ENCODE data around the gene TAF11L4.
"Not testable (repeated sequence)": the region's sequence is repeated elsewhere in the genome, so short reads cannot be mapped to it uniquely, and the experiment has no call there.

The TAF11L4 gene

GRCh38 chr5:17521501-17521900, at the start of gene TAF11L4:
TAF11L4 (plus strand) TSS chr5:17521801.
- not testable (repeated sequence) for DNase-seq

DNA sequence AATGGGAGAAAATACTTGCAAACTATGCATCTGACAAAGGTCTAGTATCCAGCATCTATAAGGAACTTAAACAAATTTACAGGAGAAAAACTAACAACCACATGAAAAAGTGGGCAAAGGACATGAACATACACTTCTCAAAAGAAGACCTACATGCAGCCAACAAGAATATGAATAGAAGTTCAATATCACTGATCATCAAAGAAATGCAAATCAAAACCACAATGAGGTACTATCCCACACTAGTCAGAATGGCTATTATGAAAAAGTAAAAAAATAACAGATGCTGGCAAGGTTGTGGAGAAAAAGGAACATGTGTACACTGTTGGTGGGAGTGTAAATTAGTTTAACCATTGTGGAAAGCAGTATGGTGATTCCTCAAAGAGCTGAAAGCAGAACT, 46.5 kb upstream of the TAF11L4 start:
- not testable (repeated sequence) for DNase-seq

DNA sequence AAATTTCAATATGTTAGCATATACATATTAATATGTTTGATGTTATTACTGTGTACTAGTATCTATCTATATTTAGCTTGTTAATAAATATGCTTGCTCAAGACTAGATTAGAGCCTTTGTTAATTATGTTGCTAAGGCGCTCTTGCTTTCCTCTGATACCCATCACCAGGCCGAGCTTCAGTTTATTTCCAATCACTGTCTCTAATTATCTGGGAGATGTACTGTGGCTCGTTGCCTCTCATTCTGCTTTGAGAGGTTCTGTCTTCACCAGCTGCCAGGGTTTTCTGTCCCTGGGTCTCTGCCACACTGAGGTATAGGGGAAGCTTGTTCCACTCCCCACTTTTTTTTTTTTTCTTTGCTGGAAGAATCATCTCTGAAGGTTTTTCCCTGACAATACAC, 44.6 kb upstream of the TAF11L4 start:
- no peak for DNase-seq

DNA sequence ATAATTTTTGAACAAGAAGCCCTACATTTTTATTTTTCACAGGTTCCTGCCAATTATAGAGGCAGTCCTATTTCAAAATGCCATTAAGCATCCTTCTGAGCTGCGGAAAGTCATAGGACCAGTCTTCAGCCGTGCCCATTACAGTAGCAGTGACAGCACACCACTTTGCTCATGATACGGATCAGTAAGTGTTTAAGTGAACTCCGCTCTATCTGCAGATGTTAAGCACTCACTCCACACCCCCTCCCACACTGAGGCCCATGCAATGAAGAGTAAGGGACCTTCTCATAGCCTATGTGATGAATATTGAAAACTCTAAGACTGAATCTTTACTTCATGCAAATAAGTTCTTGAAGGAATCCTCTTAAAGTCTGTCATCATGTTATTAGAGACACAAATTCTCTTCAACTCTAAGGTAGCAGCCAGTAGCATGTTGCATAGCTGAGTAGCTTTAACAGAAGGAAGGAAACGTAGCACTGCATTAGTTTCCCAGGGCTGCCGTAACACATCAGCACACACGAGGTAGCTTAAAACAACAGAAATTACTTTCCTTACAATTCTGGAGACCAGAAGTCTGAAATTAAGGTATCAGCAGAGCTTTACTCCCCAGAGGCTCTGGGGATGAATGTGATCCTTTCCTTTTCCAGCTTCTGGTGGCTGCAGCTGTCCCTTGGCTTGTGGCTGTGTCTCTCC, 43.9 kb upstream of the TAF11L4 start:
- no peak for DNase-seq

DNA sequence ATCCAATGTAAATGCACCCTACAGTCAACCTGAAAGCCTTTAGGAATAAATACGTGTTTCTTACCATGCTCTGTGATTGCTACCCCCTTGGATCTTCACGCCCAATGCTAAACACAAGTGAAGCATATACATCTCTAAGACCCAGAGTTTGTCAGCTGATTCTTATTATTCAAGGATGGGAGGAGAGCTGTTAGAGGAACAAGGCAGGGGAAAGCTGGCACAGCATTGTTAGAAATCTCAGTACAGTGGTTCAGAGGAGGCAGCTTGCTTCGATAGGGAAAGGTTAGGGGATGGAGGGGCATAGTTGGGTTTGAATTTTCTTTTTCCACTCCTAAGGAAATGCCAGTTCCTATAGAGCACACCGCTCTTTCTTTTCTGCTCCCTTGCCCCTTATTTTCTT, 40.2 kb upstream of the TAF11L4 start:
- DNase-seq: no peak

- DNase-seq: no peak
These were observed 38.8 kb upstream of the TAF11L4 start for GRCh38 chr5:17482790-17483189.

DNA sequence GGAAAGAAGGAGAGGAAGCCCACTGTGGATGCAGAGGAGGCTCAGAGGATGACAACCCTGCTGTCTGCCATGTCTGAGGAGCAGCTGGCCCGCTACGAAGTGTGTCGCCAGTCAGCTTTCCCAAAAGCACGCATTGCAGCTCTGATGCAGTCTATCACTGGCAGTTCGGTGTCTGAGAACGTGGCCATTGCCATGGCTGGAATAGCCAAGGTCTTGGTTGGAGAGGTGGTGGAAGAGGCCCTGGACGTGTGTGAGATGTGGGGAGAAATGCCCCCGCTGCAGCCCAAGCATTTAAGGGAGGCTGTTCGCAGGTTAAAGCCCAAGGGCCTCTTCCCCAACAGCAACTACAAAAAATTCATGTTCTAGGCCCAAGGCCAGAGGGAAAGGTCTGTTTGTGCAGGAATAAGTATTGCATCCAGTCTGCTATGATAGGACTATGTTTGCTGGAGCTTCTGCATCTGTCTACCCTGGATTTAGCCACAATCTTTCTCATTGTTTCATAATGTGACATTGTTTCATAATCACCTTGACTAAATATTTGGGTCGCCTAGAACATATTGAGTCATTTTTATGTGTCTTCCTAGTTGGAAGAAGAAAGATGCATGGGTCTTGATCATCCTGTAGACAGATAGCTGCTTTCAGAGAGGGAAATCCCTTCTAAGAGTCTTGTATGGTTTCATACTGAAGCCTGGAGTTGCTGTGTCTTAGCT, 35.0 kb upstream of the TAF11L4 start:
- DNase-seq: not testable (repeated sequence)

GRCh38 chr5:17487174-17487512, 34.5 kb upstream of the TAF11L4 start:
- DNase-seq: no peak

- not testable (repeated sequence) for DNase-seq
These were observed 30.3 kb upstream of the TAF11L4 start for GRCh38 chr5:17491257-17491656.

DNA sequence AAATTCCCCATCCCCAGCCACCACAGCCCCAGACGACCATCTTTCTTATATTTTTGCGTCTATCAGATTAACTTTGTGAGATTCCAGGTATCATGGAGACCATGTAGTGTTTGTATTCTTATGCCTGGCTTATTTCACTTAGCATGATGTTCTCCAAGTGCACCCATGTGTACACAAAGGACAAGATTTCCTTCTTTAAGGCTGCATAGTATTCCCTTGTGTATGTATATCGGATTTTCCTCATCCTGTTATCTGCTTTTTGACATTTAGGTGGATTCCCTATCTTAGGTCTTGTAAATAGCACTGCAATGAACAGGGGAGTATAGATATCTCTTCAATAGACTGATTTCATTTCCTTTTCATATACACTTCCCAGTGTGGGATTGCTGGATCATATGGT, 28.8 kb upstream of the TAF11L4 start:
- DNase-seq: no peak

DNA sequence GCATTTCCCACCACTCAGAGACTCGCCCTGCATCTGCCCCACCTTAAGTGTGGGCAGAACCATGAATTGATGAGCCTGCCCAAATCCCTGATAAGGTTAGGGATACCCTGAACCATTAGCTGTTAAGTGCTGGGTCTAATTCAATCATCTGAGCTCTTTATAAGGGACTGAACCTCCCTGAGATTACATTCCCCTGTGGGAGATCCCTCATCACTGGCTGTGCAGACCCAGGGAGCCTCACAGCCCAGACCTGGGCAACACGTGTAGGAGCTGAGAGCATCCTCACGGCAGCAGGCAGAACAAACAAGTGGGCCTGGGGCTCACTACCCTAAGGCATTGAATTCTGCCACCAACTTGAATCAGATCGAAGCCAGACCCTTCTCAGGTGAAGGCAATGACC, 24.2 kb upstream of the TAF11L4 start:
- no peak for DNase-seq

- DNase-seq: not testable (repeated sequence)
These were observed 23.7 kb upstream of the TAF11L4 start, which contains the start of gene TAF11L2 for GRCh38 chr5:17497931-17498330. TAF11L2 (plus strand) TSS chr5:17498231.

DNA sequence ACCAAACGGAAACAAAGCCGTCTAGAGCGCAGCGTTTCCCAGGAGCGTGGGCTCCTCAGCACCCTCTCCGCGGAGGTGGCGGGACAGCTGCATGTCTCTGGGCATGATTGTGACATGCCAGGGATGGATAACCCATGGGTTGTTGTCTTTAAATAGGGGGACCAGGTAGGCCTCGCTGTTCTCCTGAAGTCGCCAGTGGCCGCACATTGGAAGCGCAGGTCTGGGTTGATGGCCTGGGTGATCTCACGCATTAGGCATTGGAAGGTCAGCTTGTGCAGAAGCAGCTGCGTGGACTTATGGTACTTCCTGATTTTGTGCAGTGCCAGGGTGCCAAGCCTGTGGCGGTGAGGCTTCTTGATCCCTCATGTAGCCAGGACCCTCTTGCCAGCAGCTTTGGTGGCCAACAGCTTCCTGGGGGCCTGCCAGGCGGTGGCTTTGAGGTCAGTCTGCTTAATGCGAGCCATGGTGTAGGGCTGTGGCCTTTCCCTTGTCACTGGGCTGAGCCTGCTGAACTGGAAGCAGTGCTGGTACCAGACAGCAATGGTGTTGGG, 9.8 kb upstream of the TAF11L4 start:
- DNase-seq: no peak

DNA sequence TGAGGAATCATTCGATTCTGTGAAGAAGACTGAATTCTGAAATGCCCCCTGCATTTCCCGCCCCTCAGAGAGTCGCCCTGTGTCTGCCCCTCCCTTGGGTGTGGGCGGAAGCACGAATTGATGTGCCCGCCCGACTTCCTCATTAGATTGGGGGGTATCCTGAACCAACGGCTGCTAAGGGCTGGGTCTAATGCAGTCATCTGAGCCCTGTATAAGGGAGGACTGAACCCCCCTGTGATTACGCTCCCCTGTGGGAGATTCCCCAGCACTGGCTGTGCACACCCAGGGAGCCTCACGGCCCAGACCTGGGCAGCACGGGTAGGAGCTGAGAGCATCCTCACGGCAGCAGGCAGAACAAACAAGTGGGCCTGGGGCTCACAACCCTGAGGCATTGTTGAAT, 4.1 kb upstream of the TAF11L4 start:
- not testable (repeated sequence) for DNase-seq

GRCh38 chr5:17518067-17518466, 3.5 kb upstream of the TAF11L4 start, which contains the start of gene TAF11L3:
TAF11L3 (plus strand) TSS chr5:17518367.
- not testable (repeated sequence) for DNase-seq

DNA sequence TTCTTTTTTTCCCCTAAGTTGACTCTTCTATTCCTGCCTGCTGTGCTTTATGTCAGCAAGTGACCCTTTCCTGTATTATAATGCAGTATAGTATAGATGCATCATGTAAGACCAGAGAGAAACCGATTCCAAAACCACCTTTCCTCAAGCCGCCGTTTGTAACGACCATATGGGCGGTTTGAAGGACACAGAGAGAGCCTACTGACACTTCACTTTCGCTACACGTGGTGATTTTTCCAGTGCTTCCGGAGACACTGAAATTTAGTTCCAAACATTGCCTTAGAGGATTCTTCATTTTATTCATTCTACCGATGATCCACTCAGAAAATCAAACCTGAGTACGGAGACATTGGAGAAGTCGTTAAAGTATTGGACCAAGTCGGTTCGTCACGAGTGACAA, 2.1 kb upstream of the TAF11L4 start:
- DNase-seq: not testable (repeated sequence)

GRCh38 chr5:17524935-17525334, 3.3 kb downstream of the TAF11L4 start, which contains the start of gene TAF11L5:
TAF11L5 (plus strand) TSS chr5:17525235.
- DNase-seq: not testable (repeated sequence)

- not testable (repeated sequence) for DNase-seq
These were observed 4.9 kb downstream of the TAF11L4 start for GRCh38 chr5:17526504-17526903.

GRCh38 chr5:17528369-17528768, 6.8 kb downstream of the TAF11L4 start, which contains the start of gene TAF11L6:
TAF11L6 (plus strand) TSS chr5:17528669.
- DNase-seq: not testable (repeated sequence)
